ENCODE measurements around the gene RBKS. TPM values are rescaled to one million over a fixed set of nuclear protein-coding genes. Genes with fewer than 3 reads are reported as not detected.

Gene RBKS
- total RNA-seq, 2 donors from 2014 or later, result 5.5 to 8.9 TPM

GRCh38 chr2:27888790-27889189 is 1.4 kb downstream of the RBKS start:
- intact Hi-C loops (cut with DNase I), result no loop called here
- Histone ChIP-seq H3K4me3 (no peak overlapping the region), H3K36me3 (no peaks in the 10 kb centered on the region), H3K9ac (ENCODE audit: low read depth in 2 of 2, low read length in 2 of 2) (no peak overlapping the region), H3K4me1 (peaks cover 6% of the 10 kb centered on the region), H3K27me3 (no peaks in the 10 kb centered on the region), H3K9me3 (no peaks in the 10 kb centered on the region), H3K27ac (no peak overlapping the region)
- TF ChIP-seq CTCF (IDR thresholded peaks at IDR 0.05), result no peak
- no peak for DNase-seq

GRCh38 chr2:27887830-27888229 is 2.4 kb downstream of the RBKS start:
- H3K27me3 ChIP-seq, result no peaks in the 10 kb centered on the region
- intact Hi-C loops (cut with DNase I), result no loop called here
- no peak for DNase-seq
- H3K9me3 ChIP-seq, result no peaks in the 10 kb centered on the region
- TF ChIP-seq CTCF (IDR thresholded peaks at IDR 0.05), result no peak
- H3K9ac ChIP-seq (ENCODE audit: low read depth in 2 of 2, low read length in 2 of 2), result no peak overlapping the region
- peaks cover 6% of the 10 kb centered on the region for H3K4me1 ChIP-seq
- H3K27ac ChIP-seq, result no peak overlapping the region
- no peaks in the 10 kb centered on the region for H3K36me3 ChIP-seq
- no peak overlapping the region for H3K4me3 ChIP-seq

DNA sequence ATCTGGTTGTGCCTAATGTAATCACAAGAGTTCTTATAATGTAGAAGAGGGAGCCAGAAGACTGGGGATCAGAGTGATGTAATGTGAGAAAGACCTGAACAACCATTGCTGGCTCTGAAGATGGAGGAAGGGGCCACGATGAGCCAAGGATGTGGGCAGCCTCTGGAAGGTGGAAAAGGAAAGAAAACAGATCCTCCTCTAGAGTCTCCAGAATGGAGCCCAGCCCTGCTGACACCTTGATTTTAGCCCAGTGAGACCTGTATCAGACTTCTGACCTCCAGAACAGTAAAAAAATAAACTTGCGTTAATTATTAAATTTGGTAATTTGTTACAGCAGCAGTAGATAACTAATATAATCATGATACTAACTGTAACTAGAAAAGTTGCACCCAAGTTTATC is 3.1 kb downstream of the RBKS start:
- peaks cover 6% of the 10 kb centered on the region for H3K4me1 ChIP-seq
- no peak overlapping the region for H3K9ac ChIP-seq (ENCODE audit: low read depth in 2 of 2, low read length in 2 of 2)
- TF ChIP-seq CTCF (IDR thresholded peaks at IDR 0.05), result no peak
- no peak for DNase-seq
- intact Hi-C loops (cut with DNase I), result no loop called here
- no peaks in the 10 kb centered on the region for H3K36me3 ChIP-seq
- no peaks in the 10 kb centered on the region for H3K9me3 ChIP-seq
- no peak overlapping the region for H3K27ac ChIP-seq
- H3K27me3 ChIP-seq, result no peaks in the 10 kb centered on the region
- no peak overlapping the region for H3K4me3 ChIP-seq

DNA sequence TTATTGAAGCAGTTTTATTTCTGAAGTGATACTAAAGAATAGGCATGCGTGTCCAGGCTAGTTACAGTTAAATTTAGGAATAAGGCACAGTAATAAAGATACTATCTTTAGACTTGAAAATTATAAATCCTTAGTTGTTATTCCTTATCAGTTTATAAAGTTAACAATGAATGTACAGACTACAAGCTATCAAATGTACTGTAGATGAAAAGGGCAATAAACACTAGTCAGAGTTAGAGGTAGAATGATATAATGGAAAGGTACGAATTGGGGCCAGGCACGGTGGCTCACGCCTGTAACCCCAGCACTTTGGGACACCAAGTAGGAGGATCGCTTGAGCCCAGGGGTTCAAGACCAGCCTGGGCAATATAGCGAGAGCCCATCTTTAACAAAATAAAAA is 3.9 kb downstream of the RBKS start:
- no peak for TF ChIP-seq CTCF (IDR thresholded peaks at IDR 0.05)
- intact Hi-C loops (cut with DNase I), result no loop called here
- H3K27me3 ChIP-seq, result no peaks in the 10 kb centered on the region
- no peak for DNase-seq
- no peaks in the 10 kb centered on the region for H3K9me3 ChIP-seq
- no peak overlapping the region for H3K4me3 ChIP-seq
- no peak overlapping the region for H3K27ac ChIP-seq
- no peak overlapping the region for H3K9ac ChIP-seq (ENCODE audit: low read depth in 2 of 2, low read length in 2 of 2)
- no peaks in the 10 kb centered on the region for H3K36me3 ChIP-seq
- peaks cover 6% of the 10 kb centered on the region for H3K4me1 ChIP-seq

DNA sequence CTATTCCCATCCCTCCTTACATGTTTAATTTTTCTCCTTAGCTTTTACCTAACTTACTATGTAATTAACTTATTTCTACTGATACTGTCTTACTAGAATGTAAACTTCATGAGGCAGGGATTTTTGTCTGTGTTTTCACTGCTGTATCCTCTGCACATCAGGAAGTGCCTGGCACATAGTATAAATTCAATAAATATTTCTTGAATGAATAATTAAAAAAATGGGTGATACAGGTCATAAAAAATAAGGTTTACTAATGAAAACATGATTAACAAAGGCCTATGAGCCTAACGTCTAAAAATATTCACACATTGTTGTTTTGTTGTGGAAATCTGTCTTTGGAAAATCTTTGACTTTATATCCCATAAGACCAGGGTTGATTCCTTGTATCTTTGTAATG is 4.5 kb downstream of the RBKS start:
- no peaks in the 10 kb centered on the region for H3K27me3 ChIP-seq
- TF ChIP-seq CTCF (IDR thresholded peaks at IDR 0.05), result no peak

DNA sequence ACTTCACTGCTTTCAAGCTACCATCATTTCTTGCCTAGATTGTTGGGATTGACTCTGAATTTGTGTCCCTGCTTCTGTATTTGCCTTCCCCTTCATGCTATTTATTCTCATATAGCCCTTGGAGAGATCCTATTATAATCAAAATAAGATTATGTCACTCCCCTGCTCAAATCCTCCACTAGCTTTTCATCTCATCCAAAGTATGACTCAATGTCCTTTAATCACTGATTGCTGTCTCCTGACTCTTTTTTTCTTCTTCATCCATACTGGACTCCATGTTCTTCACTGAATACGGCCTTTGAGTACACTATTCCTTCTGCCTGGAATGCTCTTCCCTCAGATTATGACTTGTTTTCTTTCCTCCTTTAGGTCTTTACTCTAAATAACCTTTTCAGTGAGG is 5.0 kb downstream of the RBKS start:
- DNase-seq, result no peak
- intact Hi-C loops (cut with DNase I), result no loop called here
- no peak overlapping the region for H3K4me3 ChIP-seq
- H3K9ac ChIP-seq (ENCODE audit: low read depth in 2 of 2, low read length in 2 of 2), result no peak overlapping the region
- no peaks in the 10 kb centered on the region for H3K36me3 ChIP-seq
- H3K27me3 ChIP-seq, result no peaks in the 10 kb centered on the region
- no peaks in the 10 kb centered on the region for H3K9me3 ChIP-seq
- no peak for TF ChIP-seq CTCF (IDR thresholded peaks at IDR 0.05)
- H3K27ac ChIP-seq, result no peak overlapping the region
- H3K4me1 ChIP-seq, result peaks cover 6% of the 10 kb centered on the region

More for the DNA sequence above, 4.5 kb downstream of the RBKS start:
- no peak for DNase-seq
- no peaks in the 10 kb centered on the region for H3K9me3 ChIP-seq
- no peaks in the 10 kb centered on the region for H3K36me3 ChIP-seq
- intact Hi-C loops (cut with DNase I), result no loop called here
- H3K27ac ChIP-seq, result no peak overlapping the region
- no peak overlapping the region for H3K4me3 ChIP-seq
- peaks cover 6% of the 10 kb centered on the region for H3K4me1 ChIP-seq
- no peak overlapping the region for H3K9ac ChIP-seq (ENCODE audit: low read depth in 2 of 2, low read length in 2 of 2)

All from colonic mucosa (tissue), 4 donors.